GM06990 (cell line): ENCODE data around the gene KIAA1755.
A peak's percentile ranks its signal among the peaks of the same experiment; 100 is the strongest.

Experiments used
- DNase-seq: peaks from one replicate; pipeline ENCODE4 v3.0.0-alpha.2; 2011; ENCODE audit not compliant: insufficient read length; ENCODE audit errors: extremely low read depth
- H3K27me3 ChIP-seq: replicated peaks from 2 replicates; pipeline ENCODE4 v1.6.0; 2011; ENCODE audit warnings: low read length; ENCODE audit not compliant: control insufficient read depth, insufficient read depth
- H3K36me3 ChIP-seq: 2 replicates; pipeline ENCODE4 v1.5.1; 2011; ENCODE audit warnings: low read length; ENCODE audit not compliant: control insufficient read depth, insufficient read depth
- H3K4me3 ChIP-seq: replicated peaks from 2 replicates; pipeline ENCODE4 v1.5.1; 2011; ENCODE audit warnings: low read depth, mild to moderate bottlenecking, control low read depth, low read length
- TF ChIP-seq, protein P1 (sequence below): IDR thresholded peaks from 2 replicates; pipeline ENCODE4 v1.5.1; 2011; ENCODE audit warnings: low read length, control low read depth, mild to moderate bottlenecking, inconsistent platforms; ENCODE audit not compliant: insufficient read depth, poor library complexity, severe bottlenecking

Gene KIAA1755

GRCh38 chr20:38192323-38192885 is 68.1 kb downstream of the KIAA1755 start:
- DNase-seq, result no peak
- H3K36me3 ChIP-seq, result no peaks in the 10 kb centered on the region
- TF ChIP-seq, protein P1, sequence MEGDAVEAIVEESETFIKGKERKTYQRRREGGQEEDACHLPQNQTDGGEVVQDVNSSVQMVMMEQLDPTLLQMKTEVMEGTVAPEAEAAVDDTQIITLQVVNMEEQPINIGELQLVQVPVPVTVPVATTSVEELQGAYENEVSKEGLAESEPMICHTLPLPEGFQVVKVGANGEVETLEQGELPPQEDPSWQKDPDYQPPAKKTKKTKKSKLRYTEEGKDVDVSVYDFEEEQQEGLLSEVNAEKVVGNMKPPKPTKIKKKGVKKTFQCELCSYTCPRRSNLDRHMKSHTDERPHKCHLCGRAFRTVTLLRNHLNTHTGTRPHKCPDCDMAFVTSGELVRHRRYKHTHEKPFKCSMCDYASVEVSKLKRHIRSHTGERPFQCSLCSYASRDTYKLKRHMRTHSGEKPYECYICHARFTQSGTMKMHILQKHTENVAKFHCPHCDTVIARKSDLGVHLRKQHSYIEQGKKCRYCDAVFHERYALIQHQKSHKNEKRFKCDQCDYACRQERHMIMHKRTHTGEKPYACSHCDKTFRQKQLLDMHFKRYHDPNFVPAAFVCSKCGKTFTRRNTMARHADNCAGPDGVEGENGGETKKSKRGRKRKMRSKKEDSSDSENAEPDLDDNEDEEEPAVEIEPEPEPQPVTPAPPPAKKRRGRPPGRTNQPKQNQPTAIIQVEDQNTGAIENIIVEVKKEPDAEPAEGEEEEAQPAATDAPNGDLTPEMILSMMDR, result no peak
- no peaks in the 10 kb centered on the region; the same call in none of the 2 replicates for H3K27me3 ChIP-seq
- no peak overlapping the region for H3K4me3 ChIP-seq

GRCh38 chr20:38191654-38192053 is 68.9 kb downstream of the KIAA1755 start:
- no peaks in the 10 kb centered on the region for H3K36me3 ChIP-seq
- no peak overlapping the region for H3K4me3 ChIP-seq
- no peaks in the 10 kb centered on the region; the same call in none of the 2 replicates for H3K27me3 ChIP-seq
- no peak for DNase-seq
- TF ChIP-seq, protein P1, result no peak

DNA sequence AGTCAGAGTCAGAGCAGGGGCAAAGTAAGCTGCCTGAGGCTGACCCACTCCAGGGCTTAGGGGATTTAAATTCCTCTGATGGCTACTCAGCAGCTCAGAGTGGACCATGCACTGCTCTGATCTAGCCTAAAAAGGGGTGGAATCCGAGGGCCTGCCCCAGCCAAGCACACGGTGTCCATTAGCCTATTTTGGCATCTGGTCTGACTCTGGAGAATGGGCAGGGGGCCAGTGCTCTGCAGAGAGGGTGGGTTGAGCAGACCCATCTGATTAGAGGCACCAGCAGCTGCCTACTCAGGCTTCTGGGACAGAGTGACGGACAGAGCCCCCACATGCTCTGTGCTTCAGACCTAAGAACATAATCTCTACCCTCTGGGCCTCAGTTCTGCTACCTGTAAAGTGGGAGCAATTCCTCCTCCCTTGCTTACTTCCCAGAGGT is 69.6 kb downstream of the KIAA1755 start:
- Histone ChIP-seq H3K4me3 (no peak overlapping the region), H3K27me3 (no peaks in the 10 kb centered on the region; the same call in none of the 2 replicates), H3K36me3 (no peaks in the 10 kb centered on the region)
- TF ChIP-seq, protein P1, result no peak
- no peak for DNase-seq

DNA sequence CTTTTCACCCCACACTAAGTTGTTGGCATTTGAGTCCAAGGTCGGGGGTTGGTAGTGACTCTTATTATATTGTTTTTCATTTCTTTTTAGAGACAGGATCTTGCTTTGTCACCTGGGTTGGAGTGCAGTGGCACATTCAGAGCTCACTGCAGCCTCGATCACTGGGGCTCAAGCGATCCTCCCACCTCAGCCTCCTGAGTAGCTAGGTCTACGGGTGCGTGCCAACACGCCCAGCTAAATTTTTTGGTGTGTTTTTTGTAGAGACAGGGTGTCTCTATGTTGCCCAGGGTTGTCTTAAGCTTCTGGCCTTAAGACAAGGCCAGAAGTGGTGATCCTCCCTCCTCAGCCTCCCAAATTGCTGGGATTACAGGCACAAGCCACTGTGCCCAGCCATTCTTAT is 70.4 kb downstream of the KIAA1755 start:
- TF ChIP-seq, protein P1, result no peak
- H3K4me3 ChIP-seq, result no peak overlapping the region
- no peak for DNase-seq
- no peaks in the 10 kb centered on the region; the same call in none of the 2 replicates for H3K27me3 ChIP-seq
- H3K36me3 ChIP-seq, result no peaks in the 10 kb centered on the region

DNA sequence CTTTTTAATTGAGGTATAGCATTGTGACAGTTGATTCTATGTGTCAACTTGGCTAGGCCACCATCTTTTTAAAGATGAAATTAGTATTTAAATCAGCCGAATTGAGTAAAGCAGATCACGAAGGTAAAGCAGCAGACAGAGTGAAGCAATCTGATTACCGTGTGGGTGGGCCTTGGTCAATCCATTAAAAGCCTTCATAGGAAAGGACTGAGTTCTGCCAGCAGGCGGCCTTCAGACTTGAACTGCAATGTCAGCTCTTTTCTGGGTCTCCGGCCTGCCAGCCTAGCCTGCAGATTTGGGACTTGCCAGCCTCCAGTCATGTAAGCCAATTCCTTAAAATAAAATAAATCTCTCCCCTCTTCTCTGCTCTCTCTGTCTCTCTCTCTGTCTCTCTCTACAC is 73.0 kb downstream of the KIAA1755 start:
- no peak overlapping the region for H3K4me3 ChIP-seq
- no peaks in the 10 kb centered on the region; the same call in none of the 2 replicates for H3K27me3 ChIP-seq
- DNase-seq, result no peak
- TF ChIP-seq, protein P1, result peak; percentile 5
- no peaks in the 10 kb centered on the region for H3K36me3 ChIP-seq
